Keratinocyte (primary cell): ENCODE results near the gene C2orf76. TPM values are rescaled to one million over a fixed set of nuclear protein-coding genes. Genes with fewer than 3 reads are reported as not detected.

Source experiments
- DNase-seq: peaks from one replicate; pipeline ENCODE4 v3.0.0-alpha.2; 2011; ENCODE audit warnings: low read depth, missing footprints, low spot score
- FAIRE-seq: peaks from 2 replicates; lab custom pipeline; 2011; peaks lifted over from hg19 to GRCh38; lab: Jason Lieb, UNC
- H2AFZ ChIP-seq: 2 replicates; pipeline ENCODE4 v1.6.0; 2012; ENCODE audit warnings: low read length, control low read depth, inconsistent platforms; ENCODE audit not compliant: control insufficient read depth
- H3K27ac ChIP-seq: 2 replicates; pipeline ENCODE4 v1.5.1; 2011; ENCODE audit warnings: low read length; ENCODE audit not compliant: control insufficient read depth, insufficient read depth
- H3K27me3 ChIP-seq: 3 replicates; pipeline ENCODE4 v1.6.0; 2011; ENCODE audit warnings: low read length; ENCODE audit not compliant: control insufficient read depth, insufficient read depth; ENCODE audit errors: extremely low read depth
- H3K36me3 ChIP-seq, 2 experiments: 2 replicates in 1 of 2; 3 replicates in 1 of 2; pipeline ENCODE4 v1.5.1; 2011; ENCODE audit warnings: low read length in 2 of 2, mild to moderate bottlenecking in 1 of 2; ENCODE audit not compliant: control insufficient read depth in 2 of 2, insufficient read depth in 2 of 2; ENCODE audit errors: extremely low read depth in 1 of 2
- H3K4me1 ChIP-seq: 3 replicates; pipeline ENCODE4 v1.5.1; 2011; ENCODE audit warnings: low read length; ENCODE audit not compliant: control insufficient read depth, insufficient read depth; ENCODE audit errors: extremely low read depth
- H3K4me2 ChIP-seq: 3 replicates; pipeline ENCODE4 v1.6.0; 2011; ENCODE audit warnings: low read depth, low read length; ENCODE audit not compliant: control insufficient read depth, insufficient read depth; ENCODE audit errors: extremely low read depth
- H3K4me3 ChIP-seq, 3 experiments: fragments of 200-600 bp in 1 of 3; sonication (generic) in 1 of 3; 2 replicates in 2 of 3; 3 replicates in 1 of 3; pipeline ENCODE4 v1.5.1; 2011 to 2016; ENCODE audit warnings: low read length in 3 of 3, mild to moderate bottlenecking in 3 of 3, control low read depth in 2 of 3, inconsistent platforms in 1 of 3, low read depth in 1 of 3, mixed read lengths in 1 of 3, mixed run types in 1 of 3, moderate library complexity in 1 of 3; ENCODE audit not compliant: control insufficient read depth in 2 of 3, insufficient read depth in 2 of 3; ENCODE audit errors: extremely low read depth in 1 of 3
- H3K79me2 ChIP-seq: 2 replicates; pipeline ENCODE4 v1.6.0; 2012; ENCODE audit warnings: low read length; ENCODE audit not compliant: control insufficient read depth, insufficient read depth
- H3K9ac ChIP-seq: 3 replicates; pipeline ENCODE4 v1.6.0; 2011; ENCODE audit warnings: low read length; ENCODE audit not compliant: control insufficient read depth, insufficient read depth; ENCODE audit errors: extremely low read depth
- H3K9me1 ChIP-seq: 3 replicates; pipeline ENCODE4 v1.6.0; 2011; ENCODE audit warnings: low read length; ENCODE audit not compliant: control insufficient read depth, insufficient read depth; ENCODE audit errors: extremely low read depth
- H3K9me3 ChIP-seq: 2 replicates; pipeline ENCODE4 v1.5.1; 2012; ENCODE audit warnings: low read depth, low read length; ENCODE audit not compliant: control insufficient read depth
- H4K20me1 ChIP-seq: 3 replicates; pipeline ENCODE4 v1.6.0; 2011; ENCODE audit warnings: low read length; ENCODE audit not compliant: control insufficient read depth, insufficient read depth; ENCODE audit errors: extremely low read depth
- CTCF ChIP-seq, 3 experiments: IDR thresholded peaks in 1 of 3; conservative IDR thresholded peaks in 1 of 3; optimal IDR thresholded peaks in 1 of 3; 2 replicates in 2 of 3; 3 replicates in 1 of 3; pipeline versions ENCODE3 to v1.5.1; 2011; ENCODE audit warnings: low read length in 3 of 3, mild to moderate bottlenecking in 3 of 3, moderate library complexity in 2 of 3, control low read depth in 1 of 3, inconsistent platforms in 1 of 3; ENCODE audit not compliant: insufficient read depth in 2 of 3; ENCODE audit errors: extremely low read depth in 1 of 3
- EZH2 ChIP-seq: IDR thresholded peaks from one replicate; pipeline ENCODE4 v1.6.1; 2012; ENCODE audit warnings: inconsistent platforms, mild to moderate bottlenecking, low read length, moderate library complexity
- dilution Hi-C: fragments of 300-500 bp; cut with MboI; formaldehyde crosslinking; loops from one replicate; pipeline ENCODE4 v1.7.0; 2020; ENCODE audit warnings: low sequenced_read_pairs; ENCODE audit not compliant: extremely low pct_ligation_motif_present
- polyA plus RNA-seq, 5 experiments: library from polyadenylated mRNA; depleted of rRNA in 3 of 5; stranded (reverse) in 3 of 5; stranded (forward) in 1 of 5; unstranded in 1 of 5; fragments of >200 nt; gene quantifications; 1 replicate in 1 of 5; 2 replicates in 3 of 5; 3 replicates in 1 of 5; pipeline versions ENCODE4 v1.2.1 to v1.2.3, GENCODE V29; 2011 to 2012; ENCODE audit warnings: missing spikeins in 2 of 5, low read depth in 1 of 5, low replicate concordance in 1 of 5

Gene C2orf76
- polyA plus RNA-seq, 1 donor (not counting 4 experiments of a cell fraction or from before 2014, with no cell fraction given) = 17.9 TPM

DNA sequence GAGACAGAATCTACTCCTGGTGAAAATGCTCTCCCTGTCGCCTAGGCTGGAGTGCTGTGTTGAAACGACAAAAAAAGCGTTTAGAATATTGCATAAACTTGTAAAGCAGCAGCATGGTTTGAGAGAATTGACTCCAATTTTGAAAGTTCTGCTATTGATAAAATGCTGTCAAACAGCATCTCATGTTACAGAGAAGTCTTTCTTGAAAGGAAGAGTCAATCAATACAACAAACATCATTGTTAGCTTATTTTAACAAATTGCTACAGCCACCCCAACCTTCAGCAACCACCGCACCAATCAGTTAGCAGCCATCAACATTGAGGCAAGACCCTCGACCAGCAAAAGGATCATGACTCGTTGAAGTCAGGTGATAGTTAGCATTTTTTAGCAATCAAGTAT, 6.9 kb downstream of the C2orf76 start:
- no peak for TF ChIP-seq EZH2
- no peak for TF ChIP-seq CTCF (optimal IDR thresholded peaks at IDR 0.05 in 1 of 3, IDR thresholded peaks at IDR 0.05 in 1 of 3, conservative IDR thresholded peaks at IDR 0.05 in 1 of 3; ENCODE audit: extremely low read depth in 1 of 3, insufficient read depth in 2 of 3, low read length in 3 of 3)
- dilution Hi-C loops = no loop called here
- Histone ChIP-seq H3K9me3 (no peaks in the 10 kb centered on the region), H3K79me2 (no peaks in the 10 kb centered on the region), H3K36me3 (no peaks in the 10 kb centered on the region), H3K4me2 (no peak overlapping the region), H3K9ac (no peak overlapping the region), H4K20me1 (no peaks in the 10 kb centered on the region), H3K9me1 (no peaks in the 10 kb centered on the region), H2AFZ (no peak overlapping the region), H3K4me3 (no peak overlapping the region), H3K27ac (no peak overlapping the region), H3K27me3 (no peaks in the 10 kb centered on the region), H3K4me1 (no peaks in the 10 kb centered on the region)
- FAIRE-seq (no peak), DNase-seq (no peak)

DNA sequence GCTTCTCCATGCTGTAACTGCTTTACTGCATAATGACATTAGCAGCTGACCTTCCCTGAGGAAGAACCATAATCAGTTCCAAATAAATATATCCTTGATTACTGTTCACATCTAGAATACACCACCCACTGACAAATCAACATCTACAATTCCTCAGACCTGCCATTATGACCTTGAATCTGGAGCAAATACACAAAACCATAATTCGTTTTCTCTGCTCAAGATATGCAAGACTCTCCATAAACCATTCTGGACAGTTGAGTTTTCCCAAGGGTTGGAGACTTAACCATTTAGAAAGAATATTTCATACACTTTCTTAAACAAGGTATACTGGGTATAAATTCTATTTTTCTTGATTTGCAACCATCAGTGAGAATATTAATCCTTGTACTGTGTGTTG, 11.8 kb downstream of the C2orf76 start:
- no peaks in the 10 kb centered on the region for H3K27me3 ChIP-seq
- H3K4me2 ChIP-seq = no peak overlapping the region
- FAIRE-seq = no peak
- no peak overlapping the region for H2AFZ ChIP-seq
- TF ChIP-seq CTCF (optimal IDR thresholded peaks at IDR 0.05 in 1 of 3, IDR thresholded peaks at IDR 0.05 in 1 of 3, conservative IDR thresholded peaks at IDR 0.05 in 1 of 3; ENCODE audit: extremely low read depth in 1 of 3, insufficient read depth in 2 of 3, low read length in 3 of 3) (no peak), EZH2 (no peak)
- no peak for DNase-seq
- H3K27ac ChIP-seq = no peak overlapping the region
- H3K9ac ChIP-seq = no peak overlapping the region
- H3K9me3 ChIP-seq = no peaks in the 10 kb centered on the region
- dilution Hi-C loops = no loop called here
- H4K20me1 ChIP-seq = no peaks in the 10 kb centered on the region
- no peaks in the 10 kb centered on the region for H3K9me1 ChIP-seq
- H3K4me3 ChIP-seq = no peak overlapping the region
- H3K79me2 ChIP-seq = no peaks in the 10 kb centered on the region
- H3K4me1 ChIP-seq = peaks cover 4% of the 10 kb centered on the region
- H3K36me3 ChIP-seq = no peaks in the 10 kb centered on the region
